ENCODE data around the gene THAP5.

- TF ChIP-seq POLR2AphosphoS5 (IDR thresholded peaks at IDR 0.05; ENCODE audit: insufficient read depth, low read depth, low read length): no peak
- TF ChIP-seq CTCF (IDR thresholded peaks at IDR 0.05; ENCODE audit: extremely low read depth in 1 of 2, insufficient read depth in 1 of 2, low read depth in 1 of 2, low read length in 2 of 2): no peak
- no peak for TF ChIP-seq EZH2 (IDR thresholded peaks at IDR 0.05; ENCODE audit: borderline replicate concordance, low read depth, low read length, severe bottlenecking)
Measured at GRCh38 chr7:108604307-108605077, 35.0 kb upstream of the THAP5 start.

All from endothelial cell of umbilical vein (primary cell).